ENCODE measurements around the gene ANKRD30B. TPM values are rescaled to one million over a fixed set of nuclear protein-coding genes. Genes with fewer than 3 reads are reported as not detected.
"Not testable (repeated sequence)": the region's sequence is repeated elsewhere in the genome, so short reads cannot be mapped to it uniquely, and the experiment has no call there.

The ANKRD30B gene, protein sequence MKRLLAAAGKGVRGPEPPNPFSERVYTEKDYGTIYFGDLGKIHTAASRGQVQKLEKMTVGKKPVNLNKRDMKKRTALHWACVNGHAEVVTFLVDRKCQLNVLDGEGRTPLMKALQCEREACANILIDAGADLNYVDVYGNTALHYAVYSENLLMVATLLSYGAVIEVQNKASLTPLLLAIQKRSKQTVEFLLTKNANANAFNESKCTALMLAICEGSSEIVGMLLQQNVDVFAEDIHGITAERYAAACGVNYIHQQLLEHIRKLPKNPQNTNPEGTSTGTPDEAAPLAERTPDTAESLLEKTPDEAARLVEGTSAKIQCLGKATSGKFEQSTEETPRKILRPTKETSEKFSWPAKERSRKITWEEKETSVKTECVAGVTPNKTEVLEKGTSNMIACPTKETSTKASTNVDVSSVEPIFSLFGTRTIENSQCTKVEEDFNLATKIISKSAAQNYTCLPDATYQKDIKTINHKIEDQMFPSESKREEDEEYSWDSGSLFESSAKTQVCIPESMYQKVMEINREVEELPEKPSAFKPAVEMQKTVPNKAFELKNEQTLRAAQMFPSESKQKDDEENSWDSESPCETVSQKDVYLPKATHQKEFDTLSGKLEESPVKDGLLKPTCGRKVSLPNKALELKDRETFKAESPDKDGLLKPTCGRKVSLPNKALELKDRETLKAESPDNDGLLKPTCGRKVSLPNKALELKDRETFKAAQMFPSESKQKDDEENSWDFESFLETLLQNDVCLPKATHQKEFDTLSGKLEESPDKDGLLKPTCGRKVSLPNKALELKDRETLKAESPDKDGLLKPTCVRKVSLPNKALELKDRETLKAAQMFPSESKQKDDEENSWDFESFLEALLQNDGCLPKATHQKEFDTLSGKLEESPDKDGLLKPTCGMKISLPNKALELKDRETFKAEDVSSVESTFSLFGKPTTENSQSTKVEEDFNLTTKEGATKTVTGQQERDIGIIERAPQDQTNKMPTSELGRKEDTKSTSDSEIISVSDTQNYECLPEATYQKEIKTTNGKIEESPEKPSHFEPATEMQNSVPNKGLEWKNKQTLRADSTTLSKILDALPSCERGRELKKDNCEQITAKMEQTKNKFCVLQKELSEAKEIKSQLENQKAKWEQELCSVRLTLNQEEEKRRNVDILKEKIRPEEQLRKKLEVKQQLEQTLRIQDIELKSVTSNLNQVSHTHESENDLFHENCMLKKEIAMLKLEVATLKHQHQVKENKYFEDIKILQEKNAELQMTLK (N-terminal part only)
- not detected for total RNA-seq

- H3K9me3 Mint-ChIP-seq: no peaks in the 10 kb centered on the region
- no peaks in the 10 kb centered on the region for H3K4me1 Mint-ChIP-seq
- ChIA-PET POLR2A (no interaction called here), CTCF (no interaction called here)
- H3K27ac Mint-ChIP-seq: no peak within 1 kb of the TSS
- no peak for DNase-seq
- no peaks in the 10 kb centered on the region for H3K36me3 Mint-ChIP-seq (ENCODE audit: low read depth)
- no peak within 1 kb of the TSS for H3K4me3 Mint-ChIP-seq
- H3K27me3 Mint-ChIP-seq: peaks cover 7% of the 10 kb centered on the region
Measured at GRCh38 chr18:14747513-14748474, at the start of gene ANKRD30B. ANKRD30B (plus strand) TSS chr18:14748172; CDS start chr18:14748420, 248 bp downstream.

DNA sequence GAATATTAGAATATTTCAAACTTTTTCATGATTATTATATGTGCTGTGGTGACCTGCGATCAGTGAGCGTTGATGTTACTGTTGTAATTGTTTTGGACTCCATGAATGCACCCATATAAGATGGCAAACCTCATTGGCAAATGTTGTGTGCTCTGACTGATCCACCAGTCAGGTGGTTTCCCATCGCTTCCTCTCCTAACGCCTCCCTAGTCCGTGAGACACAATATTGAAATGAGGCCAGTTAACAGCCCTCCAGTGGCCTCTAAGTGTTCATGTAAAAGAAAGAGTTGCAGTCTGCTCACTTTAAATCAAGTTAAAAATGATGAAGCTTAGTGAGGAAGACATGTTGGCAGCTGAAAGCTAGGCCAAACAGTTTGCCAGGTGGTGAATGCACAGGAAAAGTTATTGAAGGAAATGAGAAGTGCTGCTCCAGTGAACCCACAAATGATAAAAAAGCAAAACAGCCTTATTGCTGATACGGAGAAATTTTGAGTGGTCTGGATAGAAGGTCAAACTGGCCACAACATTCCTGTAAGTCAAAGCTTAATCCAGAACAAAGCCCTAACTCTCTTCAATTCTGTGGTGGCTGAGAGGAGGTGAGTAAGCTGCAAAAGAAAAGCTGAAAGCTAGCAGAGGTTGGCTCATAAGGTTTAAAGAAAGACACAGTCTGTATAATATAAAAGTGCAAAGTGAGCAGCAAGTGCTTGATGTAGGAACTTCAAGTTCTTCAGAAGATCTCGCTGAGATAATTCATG, 46.5 kb upstream of the ANKRD30B start:
- CTCF ChIA-PET; DNase-seq; H3K9me3 Mint-ChIP-seq; POLR2A ChIA-PET; H3K4me1 Mint-ChIP-seq; H3K27me3 Mint-ChIP-seq; H3K4me3 Mint-ChIP-seq; H3K27ac Mint-ChIP-seq; H3K36me3 Mint-ChIP-seq (ENCODE audit: low read depth): not testable (repeated sequence)

DNA sequence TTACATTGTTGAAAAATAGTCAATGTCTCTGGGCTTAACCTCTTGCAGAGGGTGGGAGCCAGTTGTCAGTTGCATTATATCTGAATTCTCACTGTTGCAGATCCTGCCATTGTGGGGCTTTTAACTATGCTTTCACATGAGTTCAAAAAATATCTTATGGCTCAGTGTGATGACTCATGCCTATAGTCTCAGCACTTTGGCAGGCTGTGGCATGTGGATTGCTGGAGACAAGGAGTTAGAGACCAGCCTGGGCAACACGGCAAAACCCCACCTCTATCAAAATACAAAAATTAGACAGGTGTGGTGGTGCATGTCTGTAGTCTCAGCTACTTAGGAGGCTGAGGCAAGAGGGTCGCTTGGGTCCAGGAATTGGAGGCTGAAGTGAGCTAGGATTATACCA, 38.2 kb upstream of the ANKRD30B start:
- POLR2A ChIA-PET; CTCF ChIA-PET; DNase-seq; H3K27me3 Mint-ChIP-seq; H3K36me3 Mint-ChIP-seq (ENCODE audit: low read depth); H3K27ac Mint-ChIP-seq; H3K9me3 Mint-ChIP-seq; H3K4me3 Mint-ChIP-seq; H3K4me1 Mint-ChIP-seq: not testable (repeated sequence)

DNA sequence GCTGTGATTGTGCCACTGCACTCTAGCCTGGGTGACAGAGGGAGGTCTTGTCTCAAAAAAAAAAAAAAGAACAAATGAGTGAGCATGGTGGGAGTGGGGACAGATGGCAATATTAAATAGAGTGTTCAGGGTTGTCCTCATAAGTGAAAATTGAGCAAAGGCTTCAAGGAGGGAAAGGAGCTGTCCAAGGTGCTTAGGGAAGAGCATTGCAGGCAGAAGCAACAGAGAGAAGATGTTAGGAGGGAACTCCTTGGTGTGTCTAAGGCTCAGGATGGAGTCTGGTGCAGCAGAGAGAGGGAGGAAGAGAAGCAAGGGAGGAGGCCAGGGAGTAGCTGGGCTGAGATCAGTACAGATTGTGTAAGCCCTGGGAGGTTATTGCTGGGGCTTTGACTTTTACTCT, 26.4 kb upstream of the ANKRD30B start:
- H3K4me3 Mint-ChIP-seq; DNase-seq; H3K9me3 Mint-ChIP-seq; H3K27ac Mint-ChIP-seq; CTCF ChIA-PET; H3K36me3 Mint-ChIP-seq (ENCODE audit: low read depth); POLR2A ChIA-PET; H3K4me1 Mint-ChIP-seq; H3K27me3 Mint-ChIP-seq: not testable (repeated sequence)

DNA sequence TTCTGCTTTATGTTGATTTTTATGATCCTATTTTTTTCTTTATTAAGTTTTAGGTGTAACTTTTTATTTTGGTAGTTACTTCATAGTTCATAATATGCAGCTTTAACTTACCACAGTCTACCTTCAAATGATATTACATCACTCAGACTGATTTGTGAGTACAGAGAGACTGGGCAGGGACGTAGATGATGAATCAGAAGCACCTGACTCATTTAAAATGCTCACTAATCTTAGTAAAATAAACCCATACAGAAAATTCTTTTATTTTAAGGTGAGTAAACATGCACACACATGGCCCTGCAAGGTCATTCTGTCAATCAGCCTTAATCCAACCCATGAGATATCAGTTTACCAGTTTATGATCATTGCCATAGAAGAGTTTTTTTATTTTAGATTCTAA, 8.9 kb upstream of the ANKRD30B start:
- H3K27ac Mint-ChIP-seq; CTCF ChIA-PET; DNase-seq; POLR2A ChIA-PET; H3K27me3 Mint-ChIP-seq; H3K36me3 Mint-ChIP-seq (ENCODE audit: low read depth); H3K9me3 Mint-ChIP-seq; H3K4me3 Mint-ChIP-seq; H3K4me1 Mint-ChIP-seq: not testable (repeated sequence)

- no peak overlapping the region for H3K27ac Mint-ChIP-seq
- no peak for DNase-seq
- no peaks in the 10 kb centered on the region for H3K9me3 Mint-ChIP-seq
- ChIA-PET CTCF (no interaction called here), POLR2A (no interaction called here)
- H3K36me3 Mint-ChIP-seq (ENCODE audit: low read depth): no peaks in the 10 kb centered on the region
- H3K4me3 Mint-ChIP-seq: no peak overlapping the region
- no peaks in the 10 kb centered on the region for H3K4me1 Mint-ChIP-seq
- H3K27me3 Mint-ChIP-seq: peaks cover 7% of the 10 kb centered on the region
Measured at GRCh38 chr18:14746897-14747296, 1.1 kb upstream of the ANKRD30B start.

DNA sequence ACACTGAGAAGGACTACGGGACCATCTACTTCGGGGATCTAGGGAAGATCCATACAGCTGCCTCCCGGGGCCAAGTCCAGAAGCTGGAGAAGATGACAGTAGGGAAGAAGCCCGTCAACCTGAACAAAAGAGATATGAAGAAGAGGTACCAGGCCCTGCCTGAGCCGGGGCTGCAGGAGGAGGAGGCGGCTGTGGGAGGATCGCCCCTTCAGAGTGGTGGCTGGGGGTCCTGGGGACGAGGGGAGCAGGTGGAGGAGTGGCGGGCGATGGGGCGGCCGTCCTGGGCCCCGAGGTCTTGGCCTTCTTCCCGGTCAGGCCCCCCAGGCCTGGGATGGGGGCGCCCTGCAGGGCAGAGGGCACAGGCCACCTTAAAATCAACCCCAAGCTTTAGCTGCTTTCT, 524 bp downstream of the ANKRD30B start:
- ChIA-PET POLR2A (no interaction called here), CTCF (no interaction called here)
- H3K4me1 Mint-ChIP-seq: no peaks in the 10 kb centered on the region
- peaks cover 7% of the 10 kb centered on the region for H3K27me3 Mint-ChIP-seq
- H3K27ac Mint-ChIP-seq: no peak overlapping the region
- no peak overlapping the region for H3K4me3 Mint-ChIP-seq
- no peaks in the 10 kb centered on the region for H3K9me3 Mint-ChIP-seq
- no peak for DNase-seq
- no peaks in the 10 kb centered on the region for H3K36me3 Mint-ChIP-seq (ENCODE audit: low read depth)

DNA sequence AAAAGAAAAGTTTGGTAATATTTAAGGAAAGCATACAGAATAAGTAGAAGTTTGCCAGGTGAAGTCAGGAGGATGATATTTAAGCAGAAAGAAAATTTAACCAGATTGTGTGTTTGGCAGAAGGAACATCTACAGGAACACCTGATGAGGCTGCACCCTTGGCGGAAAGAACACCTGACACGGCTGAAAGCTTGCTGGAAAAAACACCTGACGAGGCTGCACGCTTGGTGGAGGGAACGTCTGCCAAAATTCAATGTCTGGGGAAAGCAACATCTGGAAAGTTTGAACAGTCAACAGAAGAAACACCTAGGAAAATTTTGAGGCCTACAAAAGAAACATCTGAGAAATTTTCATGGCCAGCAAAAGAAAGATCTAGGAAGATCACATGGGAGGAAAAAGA, 15.6 kb downstream of the ANKRD30B start:
- H3K27me3 Mint-ChIP-seq; H3K9me3 Mint-ChIP-seq; H3K4me1 Mint-ChIP-seq; POLR2A ChIA-PET; DNase-seq; H3K27ac Mint-ChIP-seq; H3K36me3 Mint-ChIP-seq (ENCODE audit: low read depth); CTCF ChIA-PET; H3K4me3 Mint-ChIP-seq: not testable (repeated sequence)

GRCh38 chr18:14767474-14767873, 19.5 kb downstream of the ANKRD30B start:
- Mint-ChIP-seq H3K36me3 (ENCODE audit: low read depth) (no peaks in the 10 kb centered on the region), H3K4me1 (no peaks in the 10 kb centered on the region), H3K27me3 (no peaks in the 10 kb centered on the region), H3K9me3 (peaks cover 4% of the 10 kb centered on the region), H3K27ac (no peak overlapping the region), H3K4me3 (no peak overlapping the region)
- no peak for DNase-seq
- CTCF ChIA-PET: no interaction called here
- POLR2A ChIA-PET: no interaction called here

GRCh38 chr18:14768241-14768640, 20.3 kb downstream of the ANKRD30B start:
- no peaks in the 10 kb centered on the region for H3K27me3 Mint-ChIP-seq
- H3K4me3 Mint-ChIP-seq: no peak overlapping the region
- no peaks in the 10 kb centered on the region for H3K36me3 Mint-ChIP-seq (ENCODE audit: low read depth)
- no peak overlapping the region for H3K27ac Mint-ChIP-seq
- no peaks in the 10 kb centered on the region for H3K4me1 Mint-ChIP-seq
- ChIA-PET POLR2A (no interaction called here), CTCF (no interaction called here)
- peaks cover 4% of the 10 kb centered on the region for H3K9me3 Mint-ChIP-seq
- no peak for DNase-seq

DNA sequence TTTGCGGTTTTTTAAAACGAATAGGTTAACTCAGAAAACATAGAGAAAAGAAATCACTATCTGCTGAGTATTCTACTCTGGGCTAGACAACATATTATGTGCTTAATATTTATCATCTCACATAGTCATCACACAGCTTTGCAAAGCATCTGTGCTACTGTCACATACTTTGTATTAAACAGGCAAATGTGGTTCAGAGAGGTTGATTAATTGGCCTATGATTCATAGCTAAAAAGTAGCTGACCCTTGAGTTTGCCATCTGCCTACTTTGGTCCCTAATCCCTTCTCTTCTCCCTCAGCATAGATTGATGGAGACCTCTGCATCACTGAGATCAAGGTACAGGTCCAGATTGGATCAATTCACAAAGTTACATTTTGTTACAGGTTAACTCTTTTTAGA, 21.4 kb downstream of the ANKRD30B start:
- no peak overlapping the region for H3K4me3 Mint-ChIP-seq
- no peak for DNase-seq
- POLR2A ChIA-PET: no interaction called here
- peaks cover 4% of the 10 kb centered on the region for H3K9me3 Mint-ChIP-seq
- H3K36me3 Mint-ChIP-seq (ENCODE audit: low read depth): no peaks in the 10 kb centered on the region
- no peaks in the 10 kb centered on the region for H3K4me1 Mint-ChIP-seq
- no peak overlapping the region for H3K27ac Mint-ChIP-seq
- H3K27me3 Mint-ChIP-seq: no peaks in the 10 kb centered on the region
- CTCF ChIA-PET: no interaction called here

DNA sequence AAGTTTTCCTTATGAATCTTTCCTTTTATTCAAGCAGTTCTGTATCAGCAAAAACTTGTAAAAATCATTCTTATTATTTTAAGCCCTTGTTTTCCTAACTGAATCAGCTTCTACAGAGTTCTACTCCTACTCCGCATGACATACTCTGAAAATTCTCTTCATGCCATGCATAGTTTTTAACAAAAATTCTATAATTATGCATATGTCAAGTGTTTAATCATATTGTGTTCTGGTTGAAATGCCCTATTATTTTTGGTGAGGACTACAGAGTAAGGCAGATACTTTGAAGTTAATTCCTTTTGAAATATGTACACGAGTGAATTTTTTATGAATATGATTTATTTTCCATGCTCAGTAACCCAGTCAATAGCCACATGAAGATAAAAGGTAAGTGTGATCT, 28.8 kb downstream of the ANKRD30B start:
- Mint-ChIP-seq H3K4me3 (no peak overlapping the region), H3K9me3 (no peaks in the 10 kb centered on the region), H3K27ac (no peak overlapping the region), H3K36me3 (ENCODE audit: low read depth) (no peaks in the 10 kb centered on the region), H3K4me1 (no peaks in the 10 kb centered on the region), H3K27me3 (no peaks in the 10 kb centered on the region)
- no peak for DNase-seq
- CTCF ChIA-PET: no interaction called here
- POLR2A ChIA-PET: no interaction called here

Data from activated CD4-positive, alpha-beta memory T cell treated with anti-CD3 and anti-CD28 coated beads, Interleukin-2, amount 10 ng/mL, durations not matched to agents 7 days and 5 days (primary cell).